GM18505 (cell line): ENCODE data around the gene RPH3AL.
"Not testable (repeated sequence)": the region's sequence is repeated elsewhere in the genome, so short reads cannot be mapped to it uniquely, and the experiment has no call there.

Source experiments
- ATAC-seq: cut with Tn5 transposase; IDR thresholded peaks from one replicate; pipeline ENCODE4 v1.9.1; 2021; ENCODE audit not compliant: unreplicated experiment
- POLR2A ChIP-seq: IDR thresholded peaks from 4 replicates; pipeline ENCODE4 v1.6.1; 2011; ENCODE audit warnings: borderline replicate concordance; ENCODE audit not compliant: insufficient read depth, insufficient read length; ENCODE audit errors: extremely low read depth

Gene RPH3AL

DNA sequence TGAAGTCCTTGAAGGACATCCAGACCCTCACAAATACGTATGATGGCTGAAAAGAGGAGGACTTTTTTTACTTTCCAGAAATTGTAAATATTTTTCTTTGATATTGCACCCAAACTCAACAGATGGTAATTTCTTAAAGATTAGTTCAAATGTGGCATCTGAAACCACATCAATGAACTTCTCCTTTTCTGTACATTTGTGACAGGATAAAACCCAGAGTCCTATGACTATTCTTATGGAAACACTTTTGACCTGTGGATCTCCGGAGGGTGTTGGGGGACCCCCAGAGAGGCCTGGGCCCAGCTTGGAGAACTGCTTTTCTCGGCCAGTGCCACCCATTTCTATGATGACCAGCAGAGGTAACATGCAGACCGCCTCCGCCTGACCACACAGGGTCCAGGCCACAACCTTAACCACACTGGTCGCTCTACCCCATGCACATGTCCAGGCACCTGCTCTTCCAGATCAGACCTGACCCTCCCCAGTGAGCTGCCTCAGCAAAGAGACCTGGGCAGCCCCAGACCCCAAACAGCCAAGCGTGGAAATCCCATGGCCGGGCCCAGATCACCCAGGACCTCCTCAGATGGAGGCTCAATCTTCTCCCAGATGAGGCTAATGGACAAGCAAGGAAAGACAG is 22.7 kb downstream of the RPH3AL start:
- TF ChIP-seq POLR2A: no peak

DNA sequence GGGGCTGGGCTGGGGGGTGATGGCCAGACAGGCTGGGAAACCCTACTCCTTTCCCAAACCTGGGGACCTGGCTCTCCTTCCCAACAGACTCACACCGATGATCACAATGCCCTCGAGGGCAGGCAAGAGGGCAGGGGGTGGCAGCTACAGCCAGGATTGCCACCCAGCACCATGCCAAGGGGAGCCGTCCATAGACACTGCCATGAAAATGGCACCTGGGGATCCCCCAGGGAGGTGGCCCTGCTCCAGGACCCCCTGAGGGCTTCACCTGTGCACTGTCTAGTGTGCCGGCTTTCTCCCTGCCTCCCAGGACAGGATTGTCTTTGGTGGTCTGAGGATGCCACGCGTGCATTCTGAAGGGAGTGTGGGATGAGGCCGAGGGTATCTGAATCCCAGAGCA is 24.6 kb downstream of the RPH3AL start:
- ATAC-seq: no peak
- TF ChIP-seq POLR2A: no peak

More for the DNA sequence above, 22.7 kb downstream of the RPH3AL start:
- ATAC-seq: no peak

DNA sequence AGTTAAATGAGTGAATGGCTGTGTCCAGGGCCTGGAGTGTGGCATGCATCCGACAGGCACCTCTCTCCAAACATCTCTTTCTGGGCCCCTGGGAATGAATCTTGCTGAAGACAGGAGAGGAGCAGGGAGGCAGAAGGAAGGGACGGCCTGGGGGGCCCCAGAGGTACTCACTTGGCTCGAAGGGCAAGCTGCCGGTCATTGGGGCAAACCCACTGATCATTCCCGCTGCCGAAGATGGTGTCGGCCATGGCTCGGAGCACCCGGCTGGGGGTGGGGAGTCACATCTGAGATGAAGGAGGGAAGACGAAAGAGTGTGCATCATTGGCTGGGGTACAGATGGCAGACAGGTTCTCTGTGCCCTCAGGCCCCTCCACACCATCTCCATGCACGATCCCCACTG is 25.3 kb downstream of the RPH3AL start:
- TF ChIP-seq POLR2A: no peak
- ATAC-seq: no peak

DNA sequence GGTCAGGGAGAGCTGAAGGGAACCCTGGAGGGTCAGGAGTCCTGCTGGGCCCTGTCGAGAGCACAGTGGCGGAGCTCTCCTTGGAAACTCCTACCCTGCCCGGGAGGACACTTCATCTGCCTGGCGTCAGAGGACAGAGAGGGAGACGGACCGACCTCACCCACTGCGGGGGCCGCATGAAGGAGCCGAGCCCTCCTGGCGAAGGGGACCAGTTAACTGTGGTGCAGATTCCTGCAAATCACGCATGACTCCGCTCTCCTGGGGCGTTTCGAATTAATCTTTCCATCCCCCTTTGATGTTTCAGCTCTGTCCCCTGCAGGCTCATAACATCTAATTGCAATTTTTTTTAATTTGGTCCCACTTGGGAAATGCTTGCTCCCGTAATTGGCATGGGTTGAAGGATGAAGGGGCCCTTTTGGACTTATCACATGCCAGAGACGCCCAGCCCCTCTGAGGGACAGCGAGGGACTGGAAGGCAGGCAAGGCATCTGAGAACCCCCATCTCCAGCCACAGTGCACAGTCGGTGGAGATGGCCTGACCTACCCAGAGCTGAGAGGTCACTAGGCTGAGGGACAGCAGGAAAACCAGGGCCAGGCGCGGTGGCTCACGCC is 26.5 kb downstream of the RPH3AL start:
- no peak for ATAC-seq
- no peak for TF ChIP-seq POLR2A

DNA sequence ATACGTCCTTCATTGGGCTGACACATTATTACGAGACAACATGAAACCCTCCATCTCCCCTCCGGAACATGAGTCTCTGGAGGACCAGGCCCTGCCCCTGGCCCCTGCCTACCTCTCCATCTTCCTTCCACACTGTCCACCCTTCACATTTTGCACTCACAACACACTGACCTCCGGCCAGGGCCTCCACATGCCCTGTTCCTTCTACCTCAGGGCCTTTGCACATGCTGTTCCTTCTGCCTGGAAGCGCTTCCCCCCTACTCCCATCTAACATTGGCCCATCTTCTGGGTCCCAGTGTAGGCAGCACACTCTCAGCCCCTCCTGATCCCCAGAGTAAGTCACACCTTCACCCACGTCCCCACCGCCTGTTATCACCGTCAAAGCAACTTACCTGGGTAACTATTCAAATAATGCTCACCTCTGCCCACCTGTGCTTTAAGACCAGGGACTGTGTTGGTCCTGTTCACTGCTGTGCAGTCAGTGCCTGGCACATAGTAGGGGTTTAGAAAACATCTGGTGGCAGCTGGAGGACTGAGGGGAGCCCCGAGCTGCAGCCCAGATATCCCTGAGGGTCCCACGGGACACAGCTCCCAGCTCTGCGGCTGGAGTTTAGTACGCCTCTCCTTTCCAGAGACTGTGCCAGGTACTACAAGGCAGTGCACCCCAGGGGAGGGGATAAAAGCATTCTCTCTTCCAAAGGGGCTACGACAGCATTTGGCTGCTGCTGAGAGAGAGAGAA is 27.2 kb downstream of the RPH3AL start:
- no peak for ATAC-seq
- TF ChIP-seq POLR2A: no peak

DNA sequence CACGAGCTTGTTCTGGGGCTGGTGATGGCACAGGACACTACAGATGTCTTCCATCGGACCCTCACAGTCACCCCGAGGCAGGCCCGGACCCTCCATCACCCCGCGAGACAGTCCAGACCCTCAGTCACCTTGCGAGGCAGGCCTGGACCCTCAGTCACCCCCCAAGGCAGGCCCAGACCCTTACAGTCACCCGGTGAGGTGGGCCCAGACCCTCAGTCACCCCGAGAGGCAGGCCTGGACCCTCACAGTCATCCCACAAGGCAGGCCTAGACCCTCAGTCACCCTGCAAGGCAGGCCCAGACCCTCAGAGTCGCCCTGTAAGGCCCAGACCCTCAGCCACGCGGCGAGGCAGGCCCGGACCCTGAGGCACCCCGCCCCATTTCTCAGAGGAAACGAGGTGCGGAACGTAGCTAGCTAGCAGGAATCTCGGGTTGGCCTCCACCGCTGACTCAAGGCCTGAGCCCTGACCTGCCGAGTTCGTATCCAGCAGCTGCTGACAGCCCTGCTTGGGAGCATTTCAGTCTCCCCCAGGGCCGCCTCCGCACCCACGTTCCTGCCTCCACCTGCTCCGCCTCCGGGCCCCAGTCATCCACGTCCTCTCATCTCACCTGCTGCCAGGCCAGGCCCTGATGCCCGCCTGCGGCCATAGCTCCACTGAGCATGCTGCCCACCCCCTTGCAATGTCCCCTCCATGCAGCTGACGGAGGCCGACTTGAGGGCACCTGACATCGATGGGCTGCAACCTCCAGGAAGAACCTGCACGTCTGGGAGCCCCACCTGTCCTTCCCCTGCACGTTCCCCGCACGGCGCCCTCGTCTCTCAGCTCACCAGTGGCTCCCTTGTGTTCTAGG is 28.7 kb downstream of the RPH3AL start:
- no peak for ATAC-seq
- no peak for TF ChIP-seq POLR2A

DNA sequence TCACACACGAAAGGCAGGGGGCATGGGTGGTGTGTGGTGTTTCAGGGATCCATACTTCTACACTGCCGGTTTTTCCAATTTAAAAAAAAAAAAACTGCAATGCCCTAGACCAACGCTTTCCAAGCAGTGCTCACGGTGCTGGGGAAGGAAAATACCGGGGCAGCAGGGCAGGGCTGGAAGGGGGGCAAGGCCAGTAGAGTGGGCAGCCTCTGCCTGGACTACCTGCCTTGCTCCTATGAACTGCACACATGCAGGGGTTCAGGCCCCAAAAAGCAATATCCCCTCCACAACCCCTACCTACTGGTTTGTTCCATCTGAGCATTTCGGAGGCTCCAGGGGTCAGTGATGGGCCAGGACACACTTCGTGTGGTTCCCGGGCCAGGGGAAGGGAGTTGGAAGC is 29.4 kb downstream of the RPH3AL start:
- no peak for ATAC-seq
- TF ChIP-seq POLR2A: no peak

DNA sequence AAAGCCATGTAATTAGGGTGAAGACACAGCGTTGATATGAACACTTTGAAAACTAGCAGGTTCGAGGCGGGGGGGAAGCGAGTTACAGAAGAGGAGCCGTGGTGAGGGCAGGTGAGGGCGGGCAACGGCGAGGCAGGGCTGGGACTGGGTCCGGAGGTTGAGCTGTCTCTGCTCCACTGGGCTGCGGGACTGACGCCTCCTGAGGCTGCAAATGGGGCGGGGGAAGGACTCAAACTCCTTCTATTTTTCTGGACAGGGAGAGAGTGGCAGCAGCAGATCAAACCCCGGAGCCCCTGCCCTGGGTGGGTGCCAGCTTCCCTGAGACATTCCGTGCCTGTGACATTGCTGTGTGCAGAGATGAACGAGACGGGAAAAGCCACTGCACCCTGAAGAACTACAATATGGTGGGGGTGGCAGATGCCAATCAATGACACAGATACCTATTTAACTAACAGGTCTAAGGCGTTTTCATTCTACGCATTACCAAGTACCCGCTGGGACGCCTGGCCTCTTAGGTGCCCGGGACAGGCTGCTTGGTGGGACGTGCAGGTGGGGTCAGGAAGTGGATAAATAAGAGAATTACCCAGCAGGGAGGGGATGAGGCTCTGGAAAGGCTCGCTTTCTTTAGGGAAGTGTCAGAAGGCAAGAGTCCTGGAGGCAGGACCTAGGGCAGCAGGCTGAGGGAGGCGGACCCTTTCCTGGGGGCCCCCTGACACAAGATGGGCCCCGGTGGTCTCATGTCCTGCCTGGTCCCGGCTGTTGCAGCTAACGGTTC is 30.4 kb downstream of the RPH3AL start:
- no peak for TF ChIP-seq POLR2A
- ATAC-seq: no peak

DNA sequence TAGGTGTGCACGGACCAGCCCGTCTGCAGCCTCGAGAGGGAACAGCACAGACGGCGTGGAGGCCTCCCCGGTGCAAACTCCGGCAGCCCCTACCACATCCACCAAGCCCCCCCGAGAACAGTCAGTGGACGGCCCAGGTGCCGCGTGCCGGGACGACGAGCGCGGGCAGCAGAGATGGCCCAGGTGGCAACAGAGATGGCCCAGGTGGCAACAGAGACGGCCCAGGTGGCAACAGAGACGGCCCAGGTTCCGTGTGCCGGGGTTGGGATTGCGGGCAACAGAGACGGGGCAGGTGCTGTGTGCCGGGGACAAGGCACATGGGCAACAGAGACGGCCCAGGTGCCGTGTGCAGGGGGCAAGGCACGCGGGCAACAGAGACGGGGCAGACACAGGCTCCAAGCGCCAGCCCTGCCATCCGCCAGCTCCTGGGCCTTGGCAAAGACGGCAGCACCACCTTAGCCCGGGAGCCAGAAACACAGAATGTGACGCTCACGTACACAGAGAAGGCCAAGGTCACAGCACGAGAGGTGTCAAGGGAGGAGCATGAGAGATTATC is 31.1 kb downstream of the RPH3AL start:
- no peak for ATAC-seq
- TF ChIP-seq POLR2A: no peak

DNA sequence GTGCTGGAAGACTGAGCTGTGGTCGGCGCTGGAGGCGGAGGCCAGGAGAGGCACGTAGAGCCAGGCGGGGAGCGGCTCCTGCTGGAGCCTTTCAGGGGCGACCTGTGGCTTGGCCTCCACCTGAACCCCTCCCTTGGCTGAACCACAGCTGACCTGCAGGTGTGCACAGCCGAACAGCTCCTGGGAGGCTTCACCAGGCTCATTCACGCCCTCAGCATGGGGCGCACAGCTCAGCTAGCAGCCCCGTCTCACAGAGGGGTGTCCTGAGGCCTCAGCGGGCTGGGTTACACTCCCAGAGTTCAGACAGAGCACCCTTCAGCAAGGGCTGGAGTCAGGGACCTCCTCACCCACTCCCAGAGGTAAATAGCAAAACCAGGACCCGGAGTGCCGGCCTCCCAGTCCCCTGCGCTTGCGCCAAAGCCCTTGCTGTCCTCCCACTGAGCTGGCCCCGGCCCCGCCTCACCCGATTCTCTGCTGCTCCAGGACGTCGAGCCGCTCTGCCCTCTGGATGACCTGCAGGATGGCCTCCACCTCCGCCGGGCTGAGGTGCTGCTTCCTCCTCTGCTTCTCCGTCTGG is 31.7 kb downstream of the RPH3AL start:
- no peak for ATAC-seq

DNA sequence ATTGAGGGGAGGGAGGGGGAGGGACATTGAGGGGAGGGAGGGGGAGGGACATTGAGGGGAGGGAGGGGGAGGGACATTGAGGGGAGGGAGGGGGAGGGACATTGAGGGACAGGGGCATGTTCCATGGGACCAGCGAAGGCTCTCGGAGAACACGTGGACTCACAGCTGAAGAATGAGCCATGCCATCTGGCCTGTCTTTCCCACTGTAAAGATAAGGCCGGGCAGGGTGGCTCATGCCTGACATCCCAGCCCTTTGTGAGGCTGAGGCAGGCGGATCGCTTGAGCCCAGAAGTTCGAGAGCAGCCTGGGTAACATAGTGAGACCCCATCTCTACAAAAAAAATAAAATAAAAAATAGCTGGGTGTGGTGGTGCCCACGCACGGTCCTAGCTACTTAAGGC is 32.5 kb downstream of the RPH3AL start:
- TF ChIP-seq POLR2A: no peak
- no peak for ATAC-seq

More for the DNA sequence above, 31.7 kb downstream of the RPH3AL start:
- TF ChIP-seq POLR2A: no peak

DNA sequence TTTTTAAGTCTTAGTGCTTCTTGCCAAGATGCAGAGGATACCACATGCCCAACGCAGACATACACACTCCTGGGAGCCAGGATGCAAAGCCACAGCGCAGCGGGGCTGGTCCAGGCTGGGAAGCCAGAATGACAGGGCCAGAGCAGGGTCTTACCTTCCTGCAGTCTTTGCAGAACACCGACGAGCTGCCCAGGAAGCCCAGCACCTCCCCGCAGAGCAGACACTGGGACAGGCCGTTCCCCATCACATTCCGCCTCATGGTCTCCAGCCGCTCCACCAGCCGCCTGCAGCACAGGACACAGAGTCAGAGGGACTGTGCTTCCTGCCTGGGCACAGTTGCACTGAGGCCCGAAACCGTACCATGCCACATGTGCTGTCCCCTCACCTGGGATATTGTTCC is 33.3 kb downstream of the RPH3AL start:
- no peak for ATAC-seq

DNA sequence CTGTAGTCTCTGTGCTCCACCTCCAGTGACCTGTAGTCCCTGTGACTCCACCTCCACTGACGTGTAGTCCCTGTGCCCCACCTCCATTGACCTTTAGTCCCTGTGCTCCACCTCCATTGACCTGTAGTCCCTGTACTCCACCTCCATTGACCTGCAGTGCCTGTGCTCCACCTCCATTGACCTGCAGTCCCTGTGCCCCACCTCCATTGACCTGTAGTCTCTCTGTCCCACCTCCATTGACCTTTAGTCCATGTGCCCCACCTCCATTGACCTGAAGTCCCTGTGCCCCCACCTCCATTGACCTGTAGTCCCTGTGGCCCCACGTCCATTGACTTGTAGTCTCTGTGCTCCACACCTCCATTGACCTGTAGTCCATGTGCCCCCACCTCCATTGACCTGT is 35.5 kb downstream of the RPH3AL start:
- ATAC-seq: not testable (repeated sequence)

More for the DNA sequence above, 33.3 kb downstream of the RPH3AL start:
- TF ChIP-seq POLR2A: no peak

DNA sequence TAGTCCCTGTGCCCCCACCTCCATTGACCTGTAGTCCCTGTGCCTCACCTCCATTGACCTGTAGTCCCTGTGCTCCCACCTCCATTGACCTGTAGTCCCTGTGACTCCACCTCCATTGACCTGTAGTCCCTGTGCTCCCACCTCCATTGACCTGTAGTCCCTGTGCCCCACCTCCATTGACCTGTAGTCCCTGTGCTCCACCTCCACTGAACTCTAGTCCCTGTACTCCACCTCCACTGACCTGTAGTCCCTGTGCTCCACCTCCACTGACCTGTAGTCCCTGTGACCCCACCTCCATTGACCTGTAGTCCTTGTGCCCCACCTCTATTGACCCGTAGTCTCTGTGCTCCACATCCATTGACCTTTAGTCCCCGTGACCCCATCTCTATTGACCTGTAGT is 37.2 kb downstream of the RPH3AL start:
- ATAC-seq: not testable (repeated sequence)

DNA sequence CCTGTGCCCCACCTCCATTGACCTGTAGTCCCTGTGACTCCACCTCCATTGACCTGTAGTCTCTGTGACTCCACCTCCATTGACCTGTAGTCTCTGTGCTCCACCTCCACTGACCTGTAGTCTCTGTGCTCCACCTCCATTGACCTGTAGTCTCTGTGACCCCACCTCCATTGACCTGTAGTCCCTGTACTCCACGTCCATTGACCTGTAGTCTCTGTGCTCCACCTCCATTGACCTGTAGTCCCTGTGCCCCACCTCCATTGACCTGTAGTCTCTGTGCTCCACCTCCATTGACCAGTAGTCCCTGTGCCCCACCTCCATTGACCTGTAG is 38.0 kb downstream of the RPH3AL start:
- not testable (repeated sequence) for ATAC-seq
